Mucosa of rectum (tissue), 2 donors: ENCODE results near the gene SERPINA1.

Experiments
- H3K27ac ChIP-seq, 2 donors: one replicate each; pipeline ENCODE4 v1.7.0; 2013; ENCODE audit warnings: inconsistent platforms in 2 of 2, low read depth in 2 of 2, low read length in 2 of 2
- H3K27me3 ChIP-seq, 2 donors: one replicate each; pipeline ENCODE4 v1.7.0; 2013; ENCODE audit warnings: low read length in 2 of 2; ENCODE audit not compliant: control insufficient read depth in 2 of 2, insufficient read depth in 2 of 2
- H3K36me3 ChIP-seq, 2 donors: one replicate each; pipeline ENCODE4 v1.7.0; 2013; ENCODE audit warnings: low read length in 2 of 2; ENCODE audit not compliant: control insufficient read depth in 2 of 2, insufficient read depth in 2 of 2
- H3K4me1 ChIP-seq, 2 donors: one replicate each; pipeline ENCODE4 v1.7.0; 2013; ENCODE audit warnings: low read length in 2 of 2, mild to moderate bottlenecking in 1 of 2; ENCODE audit not compliant: control insufficient read depth in 2 of 2, insufficient read depth in 2 of 2
- H3K4me3 ChIP-seq, 2 donors: one replicate each; pipeline ENCODE4 v1.7.0; 2013; ENCODE audit warnings: low read length in 2 of 2
- H3K9ac ChIP-seq, 2 donors: one replicate each; pipeline ENCODE4 v1.7.0; 2013; ENCODE audit warnings: low read length in 2 of 2, low read depth in 1 of 2, mild to moderate bottlenecking in 1 of 2
- H3K9me3 ChIP-seq, 2 donors: one replicate each; pipeline ENCODE4 v1.7.0; 2013; ENCODE audit warnings: low read length in 2 of 2; ENCODE audit not compliant: control insufficient read depth in 2 of 2
- donor health status: healthy.
- donor health status: Normal muscosa, but diverticular disease.

Gene SERPINA1

DNA sequence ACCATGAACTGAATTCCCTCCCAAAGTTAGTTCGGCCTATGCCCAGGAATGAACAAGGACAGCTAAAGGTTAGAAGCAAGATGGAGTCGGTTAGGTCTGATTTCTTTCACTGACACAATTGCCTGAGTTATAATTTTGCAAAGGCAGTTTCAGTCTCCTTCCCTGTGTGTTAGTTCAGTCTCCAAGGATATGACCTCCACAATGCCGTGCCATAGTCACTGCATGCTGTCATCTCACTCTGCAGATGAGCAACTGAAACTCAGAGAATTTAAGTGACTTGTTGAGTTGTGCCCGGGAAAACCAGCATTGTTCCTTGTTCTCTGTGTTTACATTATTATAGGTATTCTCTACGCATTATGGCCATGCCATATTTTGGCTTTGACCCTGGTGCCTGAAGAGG lies 10.1 kb upstream of the SERPINA1 start:
- H3K27me3 ChIP-seq: no peaks in the 10 kb centered on the region
- H3K36me3 ChIP-seq: no peaks in the 10 kb centered on the region
- no peak overlapping the region for H3K9ac ChIP-seq
- peaks cover 4% of the 10 kb centered on the region in 2 donors for H3K4me1 ChIP-seq
- H3K9me3 ChIP-seq: no peaks in the 10 kb centered on the region
- H3K4me3 ChIP-seq: no peak overlapping the region
- H3K27ac ChIP-seq: no peak overlapping the region

DNA sequence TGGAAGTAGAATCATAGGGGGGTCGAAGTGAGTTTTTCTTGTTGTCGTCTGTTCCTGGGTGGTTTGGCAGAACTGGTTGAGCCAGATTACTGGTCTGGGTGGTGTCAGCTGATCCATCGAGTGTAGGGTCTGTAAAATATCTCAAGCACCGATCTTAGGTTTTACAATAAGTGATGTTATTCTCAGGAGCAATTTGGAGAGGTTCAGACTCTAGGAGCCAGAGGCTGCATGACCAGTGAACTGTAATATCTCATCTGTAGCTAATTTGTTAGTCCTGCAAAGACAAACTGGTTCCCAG lies 9.7 kb upstream of the SERPINA1 start:
- H3K9me3 ChIP-seq: no peaks in the 10 kb centered on the region
- no peaks in the 10 kb centered on the region for H3K27me3 ChIP-seq
- H3K4me3 ChIP-seq: no peak overlapping the region
- no peak overlapping the region for H3K9ac ChIP-seq
- H3K36me3 ChIP-seq: no peaks in the 10 kb centered on the region
- H3K27ac ChIP-seq: no peak overlapping the region
- H3K4me1 ChIP-seq: peaks cover 4% of the 10 kb centered on the region in 2 donors

DNA sequence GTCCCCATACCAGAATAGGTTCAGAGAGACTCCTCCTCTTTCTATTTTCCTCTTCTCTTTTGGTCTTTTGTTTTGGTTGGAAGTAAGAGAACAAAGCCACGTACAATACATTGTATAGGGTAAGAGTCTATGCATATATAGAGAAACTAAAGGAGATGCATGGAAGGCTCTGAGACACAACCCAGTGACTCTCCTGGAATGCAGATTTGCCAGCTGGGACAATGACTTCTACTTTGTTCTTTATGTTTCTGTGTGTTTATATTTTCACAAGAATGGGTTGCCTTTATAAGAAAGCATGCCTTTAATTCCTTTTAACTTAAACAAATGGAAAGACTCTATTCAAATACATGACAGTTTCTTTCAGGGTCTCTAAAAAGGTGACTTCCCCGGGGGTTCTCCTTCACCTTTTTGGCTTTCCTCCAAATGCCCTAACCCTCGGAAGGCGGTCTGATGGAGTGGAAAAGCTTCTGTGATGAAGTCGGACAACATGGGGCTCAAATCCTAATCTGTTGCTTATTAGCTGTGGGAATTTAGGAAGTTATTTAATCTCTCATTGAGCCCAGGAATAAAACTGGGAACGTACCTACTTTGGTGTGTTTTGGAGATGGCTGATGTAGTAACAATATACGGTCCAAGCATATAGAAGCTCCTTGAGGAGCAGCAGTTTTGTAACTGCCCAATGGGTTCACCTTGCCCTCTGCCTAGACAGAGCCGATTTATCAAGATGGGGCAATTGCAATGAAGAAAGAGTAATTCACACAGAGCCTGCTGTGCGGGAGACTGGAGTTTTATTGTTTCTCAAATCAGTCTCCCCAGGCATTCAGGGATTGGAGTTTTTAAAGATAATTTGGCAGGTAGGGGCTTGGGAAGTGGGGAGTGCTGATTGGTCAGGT lies 9.1 kb upstream of the SERPINA1 start:
- Histone ChIP-seq H3K9me3 (no peaks in the 10 kb centered on the region), H3K9ac (no peak overlapping the region), H3K36me3 (no peaks in the 10 kb centered on the region), H3K27me3 (no peaks in the 10 kb centered on the region), H3K4me3 (no peak overlapping the region), H3K4me1 (peaks cover 4% of the 10 kb centered on the region in 2 donors), H3K27ac (no peak overlapping the region)

DNA sequence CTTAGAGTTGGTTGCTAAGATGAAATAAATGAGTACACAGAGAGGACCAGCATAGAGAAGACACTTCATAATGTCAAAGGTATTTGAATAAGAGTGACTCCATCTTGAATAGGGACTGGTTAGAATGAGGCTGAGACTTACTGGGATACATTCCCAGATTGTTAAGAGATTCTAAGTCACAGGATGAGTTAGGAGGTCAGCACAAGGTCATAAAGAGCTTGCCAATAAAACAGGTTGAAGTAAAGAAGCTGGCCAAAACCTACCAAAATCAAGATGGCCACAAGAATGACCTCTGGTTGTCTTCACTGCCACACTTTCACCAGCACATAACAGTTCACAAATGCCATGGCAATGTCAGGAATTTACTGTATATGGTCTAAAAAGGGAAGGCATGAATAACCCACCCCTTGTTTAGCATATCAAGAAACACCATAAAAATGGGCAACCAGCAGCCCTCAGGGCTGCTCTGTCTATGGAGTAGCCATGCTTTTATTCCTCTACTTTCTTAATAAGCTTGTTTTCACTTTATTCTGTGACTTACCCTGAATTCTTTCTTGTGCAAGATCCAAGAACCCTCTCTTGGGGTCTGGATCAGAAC lies 8.3 kb upstream of the SERPINA1 start:
- peaks cover 6 to 8% of the 10 kb centered on the region in 2 donors for H3K4me1 ChIP-seq

DNA sequence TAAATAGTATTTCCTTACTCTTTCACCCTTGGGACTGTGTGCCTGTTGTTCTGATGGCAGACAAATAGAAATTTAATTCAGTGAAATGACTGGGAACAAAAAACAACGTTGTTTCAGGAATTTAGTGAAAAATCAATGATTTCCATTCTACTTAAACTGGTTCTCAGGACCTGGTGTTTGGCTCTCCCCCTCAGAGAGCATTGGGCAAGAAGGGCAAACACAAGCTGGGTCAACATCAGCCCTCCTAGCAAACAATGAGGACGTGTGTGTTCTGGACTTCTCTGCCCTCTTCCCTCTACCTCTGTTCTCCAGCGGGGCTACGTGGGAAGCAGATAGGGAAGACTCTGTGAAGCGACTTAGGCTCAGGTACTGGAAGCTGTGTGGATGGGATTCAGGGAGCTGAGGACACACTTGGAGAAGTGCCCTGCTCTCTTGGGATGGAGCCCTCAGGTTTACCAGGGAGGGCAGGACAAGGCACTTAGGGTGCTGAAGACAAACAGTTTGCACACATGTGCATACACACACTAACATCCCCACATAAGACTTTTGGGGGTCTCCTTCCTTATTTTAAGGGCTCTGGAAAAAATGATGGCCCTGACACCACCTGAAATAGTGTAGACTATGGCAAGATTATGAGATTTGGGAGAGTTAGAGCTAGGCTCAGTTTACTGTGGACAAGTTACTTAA lies 7.6 kb upstream of the SERPINA1 start:
- Histone ChIP-seq H3K27ac (peak overlapping the region in 1 of 2 donors; percentile 46), H3K36me3 (no peaks in the 10 kb centered on the region), H3K9me3 (no peaks in the 10 kb centered on the region), H3K9ac (no peak overlapping the region), H3K4me1 (peaks cover 13 to 14% of the 10 kb centered on the region in 2 donors), H3K27me3 (no peaks in the 10 kb centered on the region), H3K4me3 (no peak overlapping the region)

More for the DNA sequence above, 8.3 kb upstream of the SERPINA1 start:
- Histone ChIP-seq H3K27me3 (no peaks in the 10 kb centered on the region), H3K27ac (no peak overlapping the region), H3K9me3 (no peaks in the 10 kb centered on the region), H3K36me3 (no peaks in the 10 kb centered on the region), H3K9ac (no peak overlapping the region), H3K4me3 (no peak overlapping the region)

DNA sequence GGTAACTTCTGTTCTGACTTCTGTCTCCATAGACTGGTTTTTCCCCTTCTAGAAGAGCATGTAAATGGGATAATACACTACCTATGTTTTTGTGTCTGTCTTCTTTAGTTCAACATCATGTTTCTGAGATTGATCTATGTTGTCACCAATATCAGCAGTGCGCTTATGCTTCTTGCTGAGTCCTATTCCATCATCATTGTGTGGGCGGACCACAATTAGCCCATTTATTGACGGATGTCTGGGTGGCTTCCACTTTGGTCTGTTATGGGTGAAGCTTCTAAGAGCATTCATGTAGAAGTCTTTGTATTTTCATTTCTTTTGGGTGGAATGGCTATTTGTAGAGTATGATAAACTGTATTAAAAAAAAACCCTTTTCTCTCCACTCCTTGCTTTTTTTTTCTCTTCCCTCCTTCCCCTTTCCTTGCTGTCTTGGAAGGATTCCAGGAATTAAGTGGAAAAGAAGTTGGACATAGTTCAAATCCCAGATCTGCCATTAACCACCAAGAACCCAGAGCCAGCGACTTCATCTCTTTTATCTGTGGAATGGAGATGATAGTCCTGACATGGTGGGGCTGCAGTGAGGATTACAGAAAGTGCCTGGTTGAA lies 7.0 kb upstream of the SERPINA1 start:
- Histone ChIP-seq H3K4me3 (no peak overlapping the region), H3K9me3 (no peaks in the 10 kb centered on the region), H3K4me1 (peaks cover 18% of the 10 kb centered on the region in 2 donors), H3K9ac (no peak overlapping the region), H3K27me3 (no peaks in the 10 kb centered on the region), H3K27ac (peak overlapping the region; percentile 35 to 46), H3K36me3 (no peaks in the 10 kb centered on the region)

DNA sequence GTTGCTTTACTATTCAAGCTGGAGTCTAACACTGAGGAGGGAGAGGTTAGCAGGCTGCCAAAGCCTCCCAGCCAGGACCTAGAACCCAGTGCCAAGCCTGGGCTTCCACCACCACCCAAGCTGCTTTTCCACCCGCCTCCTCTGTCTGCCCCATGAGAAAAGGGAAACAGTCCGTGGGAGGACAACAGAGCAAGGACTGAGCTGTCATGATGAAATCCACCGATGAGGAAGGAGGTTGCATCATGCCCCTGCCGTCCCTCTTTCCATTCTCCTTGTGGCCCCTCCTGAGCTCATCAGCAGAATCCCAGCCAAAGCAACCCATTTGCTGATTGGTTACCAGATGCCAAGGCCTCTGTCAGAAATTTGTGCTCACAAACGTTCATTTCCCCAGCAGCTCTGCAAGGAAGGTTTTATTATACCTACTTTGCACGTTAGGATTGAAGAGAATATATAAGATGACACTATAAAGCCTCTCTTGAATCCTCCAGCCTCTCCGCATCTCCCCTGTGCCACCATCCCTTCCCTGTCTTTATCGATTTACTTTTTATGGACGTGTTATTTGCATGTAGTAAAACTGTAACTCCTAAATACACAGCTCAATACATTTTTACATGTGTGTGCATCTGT lies 6.3 kb upstream of the SERPINA1 start:
- H3K4me3 ChIP-seq: no peak overlapping the region
- H3K9me3 ChIP-seq: no peaks in the 10 kb centered on the region
- no peak overlapping the region for H3K9ac ChIP-seq
- H3K36me3 ChIP-seq: no peaks in the 10 kb centered on the region
- H3K27ac ChIP-seq: peak overlapping the region; percentile 45 to 46
- H3K27me3 ChIP-seq: no peaks in the 10 kb centered on the region
- peaks cover 18 to 21% of the 10 kb centered on the region in 2 donors for H3K4me1 ChIP-seq

DNA sequence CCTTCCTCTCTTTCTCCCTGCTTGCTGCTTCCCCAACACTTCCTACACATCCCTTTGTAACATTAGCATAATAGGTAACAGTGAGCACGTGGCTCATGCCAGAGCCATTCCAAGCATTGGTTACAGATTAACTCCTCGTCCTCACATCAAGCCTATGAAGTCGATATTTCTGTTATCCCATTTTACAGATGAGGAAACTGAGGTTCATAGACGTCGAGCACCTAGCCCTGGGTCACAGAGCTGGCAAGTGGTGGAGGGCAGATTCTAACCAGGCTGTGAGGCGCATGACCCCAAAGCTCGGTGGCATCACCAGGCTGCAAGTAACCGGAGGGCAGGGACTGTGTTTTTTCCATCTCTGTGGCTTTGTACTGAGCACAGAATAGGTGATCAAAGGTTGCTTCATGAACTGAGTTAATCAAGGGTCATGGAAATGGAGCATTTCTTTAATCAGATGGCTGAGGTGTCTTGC lies 5.7 kb upstream of the SERPINA1 start:
- H3K4me3 ChIP-seq: no peak overlapping the region
- H3K36me3 ChIP-seq: no peaks in the 10 kb centered on the region
- peaks cover 18 to 21% of the 10 kb centered on the region in 2 donors for H3K4me1 ChIP-seq
- peak overlapping the region; percentile 45 to 46 for H3K27ac ChIP-seq
- H3K9ac ChIP-seq: no peak overlapping the region
- H3K27me3 ChIP-seq: no peaks in the 10 kb centered on the region
- no peaks in the 10 kb centered on the region for H3K9me3 ChIP-seq

DNA sequence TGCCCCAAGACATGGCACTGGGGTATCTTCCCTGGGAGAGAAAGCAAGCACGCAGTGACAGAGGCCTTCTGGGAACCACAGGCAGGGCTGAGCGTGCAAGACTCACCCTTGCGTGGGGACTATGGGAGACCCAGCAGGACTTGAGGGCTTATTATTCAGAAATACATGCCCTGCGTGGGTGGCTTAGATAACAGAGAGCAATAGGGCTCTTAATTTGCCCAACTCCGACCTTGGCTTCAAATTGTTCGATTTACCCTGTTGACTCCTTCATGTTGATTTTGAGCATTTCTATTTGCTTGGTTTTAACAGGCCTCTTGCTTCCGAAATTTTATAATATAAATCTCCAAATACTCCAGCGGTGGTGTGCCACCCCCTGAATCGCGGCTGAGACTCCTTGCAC lies 5.1 kb upstream of the SERPINA1 start:
- Histone ChIP-seq H3K27me3 (no peaks in the 10 kb centered on the region), H3K4me1 (peaks cover 18 to 21% of the 10 kb centered on the region in 2 donors), H3K36me3 (no peaks in the 10 kb centered on the region), H3K27ac (no peak overlapping the region), H3K9ac (no peak overlapping the region), H3K4me3 (no peak overlapping the region), H3K9me3 (no peaks in the 10 kb centered on the region)
